GM23248 (cell line): ENCODE data around the gene SRSF3. TPM values are rescaled to one million over a fixed set of nuclear protein-coding genes. Genes with fewer than 3 reads are reported as not detected.
"Not testable (repeated sequence)": the region's sequence is repeated elsewhere in the genome, so short reads cannot be mapped to it uniquely, and the experiment has no call there.

Experiments used
- DNase-seq: peaks from one replicate; pipeline ENCODE4 v3.0.0-alpha.2; 2015
- H2AFZ ChIP-seq: fragments of 200-600 bp; sonication (generic); 2 replicates; pipeline ENCODE4 v1.6.1; 2016; ENCODE audit warnings: antibody characterized with exemption
- H3F3A ChIP-seq: fragments of 200-600 bp; sonication (generic); 2 replicates; pipeline ENCODE4 v1.6.1; 2016; ENCODE audit warnings: mild to moderate bottlenecking, antibody characterized with exemption, mixed run types; ENCODE audit not compliant: insufficient read depth
- H3K27ac ChIP-seq: fragments of 200-600 bp; sonication (generic); 2 replicates; pipeline ENCODE4 v1.5.1; 2016; ENCODE audit warnings: mild to moderate bottlenecking
- H3K27me3 ChIP-seq: fragments of 200-600 bp; sonication (generic); replicated peaks from 2 replicates; pipeline ENCODE4 v1.6.1; 2016; ENCODE audit warnings: mild to moderate bottlenecking; ENCODE audit not compliant: insufficient read depth
- H3K36me3 ChIP-seq: fragments of 200-600 bp; sonication (generic); 2 replicates; pipeline ENCODE4 v1.6.1; 2016; ENCODE audit warnings: low read depth, mild to moderate bottlenecking
- H3K4me1 ChIP-seq: fragments of 200-600 bp; sonication (generic); 2 replicates; pipeline ENCODE4 v1.6.1; 2016; ENCODE audit warnings: mild to moderate bottlenecking; ENCODE audit not compliant: insufficient read depth
- H3K4me2 ChIP-seq: fragments of 200-600 bp; sonication (generic); one replicate; pipeline ENCODE4 v1.6.1; 2016; ENCODE audit warnings: mild to moderate bottlenecking; ENCODE audit not compliant: unreplicated experiment
- H3K4me3 ChIP-seq: fragments of 200-600 bp; sonication (generic); 2 replicates; pipeline ENCODE4 v1.5.1; 2016; ENCODE audit warnings: mild to moderate bottlenecking
- H3K79me2 ChIP-seq: fragments of 200-600 bp; sonication (generic); 2 replicates; pipeline ENCODE4 v1.6.1; 2016; ENCODE audit warnings: mild to moderate bottlenecking; ENCODE audit not compliant: insufficient read depth
- H3K9ac ChIP-seq: fragments of 200-600 bp; sonication (generic); 2 replicates; pipeline ENCODE4 v1.6.1; 2016; ENCODE audit warnings: mild to moderate bottlenecking
- H3K9me2 ChIP-seq: fragments of 200-600 bp; sonication (generic); 2 replicates; pipeline ENCODE4 v1.6.1; 2016; ENCODE audit warnings: mixed run types, mild to moderate bottlenecking, moderate library complexity; ENCODE audit not compliant: insufficient read depth
- H3K9me3 ChIP-seq: fragments of 200-600 bp; sonication (generic); one replicate; pipeline ENCODE4 v1.6.1; 2017; ENCODE audit warnings: low read depth
- H4K20me1 ChIP-seq: fragments of 200-600 bp; sonication (generic); 2 replicates; pipeline ENCODE4 v1.6.0; 2016; ENCODE audit not compliant: insufficient read depth
- EZH2 ChIP-seq: fragments of 200-600 bp; sonication (generic); IDR thresholded peaks from 2 replicates; pipeline ENCODE4 v1.6.1; 2018; ENCODE audit warnings: antibody characterized with exemption, mild to moderate bottlenecking; ENCODE audit not compliant: insufficient read depth, poor library complexity, severe bottlenecking
- EZH2phosphoT487 ChIP-seq: fragments of 200-600 bp; sonication (generic); IDR thresholded peaks from 2 replicates; pipeline ENCODE4 v1.6.1; 2018; ENCODE audit warnings: antibody characterized with exemption, moderate library complexity, mild to moderate bottlenecking, low read depth; ENCODE audit not compliant: insufficient read depth
- WGBS, 2 experiments: methylation state at CpG; one replicate each; pipeline ENCODE4 v1.1.6; 2015 to 2017; ENCODE audit warnings: low lambda C conversion rate in 2 of 2, low coverage in 1 of 2; ENCODE audit errors: missing lambda C conversion rate in 2 of 2; 5-methylcytosine and 5-hydroxymethylcytosine counted together
- in situ Hi-C: fragments of 300-500 bp; cut with MboI; formaldehyde crosslinking; loops from 2 replicates; pipeline ENCODE4 v1.15.0; 2020
- polyA plus RNA-seq: library from polyadenylated mRNA; unstranded; fragments of >200 nt; fragmentation: Nextera tagmentation; extraction: Ambion mirVana; gene quantifications from 2 replicates; pipeline ENCODE4 v1.2.1, GENCODE V29; 2016
- total RNA-seq: library from RNA; depleted of rRNA; stranded (reverse); fragments of >200 nt; shearing (Covaris generic); gene quantifications from 2 replicates; pipeline ENCODE4 v1.2.3, GENCODE V29; 2014

SRSF3 gene
- total and polyA plus RNA-seq, 2 experiments from 2014 or later: 171 to 243 TPM

GRCh38 chr6:36608788-36609563, 14.8 kb downstream of the SRSF3 start:
- in situ Hi-C loops: no loop called here
- Histone ChIP-seq H3K9me3 (no peaks in the 10 kb centered on the region), H3K4me3 (no peak overlapping the region), H3K4me1 (peaks cover 21% of the 10 kb centered on the region), H3F3A (peaks cover 95% of the 10 kb centered on the region), H3K79me2 (peaks cover 48% of the 10 kb centered on the region), H2AFZ (no peak overlapping the region), H3K4me2 (no peak overlapping the region), H3K9me2 (no peaks in the 10 kb centered on the region), H3K36me3 (peaks cover 46% of the 10 kb centered on the region), H4K20me1 (peaks cover 16% of the 10 kb centered on the region), H3K9ac (no peak overlapping the region), H3K27me3 (no peaks in the 10 kb centered on the region), H3K27ac (peak overlapping the region; percentile 57)
- WGBS, 2 experiments: 64 to 67% methylated on average over 5 of the region's 5 CpGs
- DNase-seq: peak; percentile 45
- TF ChIP-seq EZH2 (no peak), EZH2phosphoT487 (no peak)

- DNase-seq: no peak
- 96 to 97% methylated on average over 3 of the region's 3 CpGs for WGBS, 2 experiments
- in situ Hi-C loops: no loop called here
These were observed 15.4 kb downstream of the SRSF3 start for GRCh38 chr6:36609582-36609981.

GRCh38 chr6:36610041-36610955, 16.1 kb downstream of the SRSF3 start:
- TF ChIP-seq EZH2phosphoT487: no peak
- TF ChIP-seq EZH2: no peak
- Histone ChIP-seq H3K79me2 (peaks cover 34% of the 10 kb centered on the region), H2AFZ (no peak overlapping the region), H3K36me3 (peaks cover 32% of the 10 kb centered on the region), H3K27me3 (no peaks in the 10 kb centered on the region), H4K20me1 (0 out of 2 replicates have a peak, but pooled peaks cover 9% of the 10 kb centered on the region), H3K4me2 (no peak overlapping the region), H3K27ac (peak overlapping the region; percentile 35; the same call in 1 of the 2 replicates), H3K4me1 (peaks cover 8% of the 10 kb centered on the region), H3F3A (peaks cover 94% of the 10 kb centered on the region), H3K9me3 (no peaks in the 10 kb centered on the region), H3K4me3 (no peak overlapping the region), H3K9me2 (no peaks in the 10 kb centered on the region), H3K9ac (no peak overlapping the region)
- 82 to 88% methylated on average over 14 of the region's 14 CpGs for WGBS, 2 experiments
- in situ Hi-C loops: loop anchor here (10.0 kb wide), 1 partner anchor 115 kb away; no protein-coding TSS in a partner anchor
- DNase-seq: peak; percentile 40

More at GRCh38 chr6:36609582-36609981, 15.4 kb downstream of the SRSF3 start:
- Histone ChIP-seq H3K27ac (no peak overlapping the region), H3K9me3 (no peaks in the 10 kb centered on the region), H3K27me3 (no peaks in the 10 kb centered on the region), H3K36me3 (peaks cover 40% of the 10 kb centered on the region), H3K4me3 (no peak overlapping the region), H3K4me2 (no peak overlapping the region), H2AFZ (no peak overlapping the region), H3K4me1 (peaks cover 15% of the 10 kb centered on the region), H3K9ac (no peak overlapping the region), H4K20me1 (peaks cover 15% of the 10 kb centered on the region), H3K79me2 (peaks cover 42% of the 10 kb centered on the region), H3K9me2 (no peaks in the 10 kb centered on the region), H3F3A (peaks cover 95% of the 10 kb centered on the region)
- no peak for TF ChIP-seq EZH2phosphoT487
- no peak for TF ChIP-seq EZH2

- Histone ChIP-seq H3K9ac (no peak overlapping the region), H3K36me3 (peaks cover 26% of the 10 kb centered on the region), H3K4me3 (no peak overlapping the region), H3K79me2 (peaks cover 28% of the 10 kb centered on the region), H3K27ac (peak overlapping the region; percentile 35; the same call in 1 of the 2 replicates), H3F3A (peaks cover 92% of the 10 kb centered on the region), H3K4me2 (no peak overlapping the region), H3K27me3 (no peaks in the 10 kb centered on the region), H4K20me1 (0 out of 2 replicates have a peak, but pooled peaks cover 9% of the 10 kb centered on the region), H3K9me3 (no peaks in the 10 kb centered on the region), H3K4me1 (peaks cover 3% of the 10 kb centered on the region), H3K9me2 (no peaks in the 10 kb centered on the region), H2AFZ (no peak overlapping the region)
- no peak for DNase-seq
- WGBS, 2 experiments: 93 to 96% methylated on average over 1 of the region's 1 CpG
- in situ Hi-C loops: loop anchor here (10.0 kb wide), 1 partner anchor 114 kb away; no protein-coding TSS in a partner anchor
- no peak for TF ChIP-seq EZH2
- TF ChIP-seq EZH2phosphoT487: no peak
These were observed 16.8 kb downstream of the SRSF3 start for GRCh38 chr6:36610956-36611336.

- H3K79me2 ChIP-seq: peaks cover 21% of the 10 kb centered on the region
- H2AFZ ChIP-seq, H4K20me1 ChIP-seq, H3K9ac ChIP-seq, DNase-seq, H3K4me2 ChIP-seq, H3K27me3 ChIP-seq, H3K27ac ChIP-seq, H3K9me2 ChIP-seq, H3K4me3 ChIP-seq, H3K4me1 ChIP-seq, H3K9me3 ChIP-seq: not testable (repeated sequence)
- in situ Hi-C loops: loop anchor here (10.0 kb wide), 1 partner anchor 113 kb away; no protein-coding TSS in a partner anchor
- H3K36me3 ChIP-seq: peaks cover 20% of the 10 kb centered on the region
- H3F3A ChIP-seq: peaks cover 95% of the 10 kb centered on the region
- 83 to 84% methylated on average over 3 of the region's 3 CpGs for WGBS, 2 experiments
These were observed 17.5 kb downstream of the SRSF3 start for GRCh38 chr6:36611679-36612078.
